Esophagus mucosa (tissue), 1 donor: ENCODE measurements around the gene GATA5. TPM values are rescaled to one million over a fixed set of nuclear protein-coding genes. Genes with fewer than 3 reads are reported as not detected.

ENCODE experiments used
- ATAC-seq: fragments of 200-7000 bp; cut with Tn5 transposase; one replicate; pipeline ENCODE4 v1.9.1; 2020
- total RNA-seq: library from RNA; stranded (reverse); gene quantifications from one replicate; pipeline ENCODE4 v1.2.4, GENCODE V29; 2023
- donor health status: DM: yes; HTN: yes; CAD: no.

The GATA5 gene
- total RNA-seq, 1 donor from 2014 or later, result not detected

- no peak for ATAC-seq
Measured at GRCh38 chr20:62451970-62452369, 23.8 kb downstream of the GATA5 start.

GRCh38 chr20:62451156-62451767 is 24.5 kb downstream of the GATA5 start:
- no peak for ATAC-seq

- no peak for ATAC-seq
Measured at GRCh38 chr20:62449951-62450691, 25.7 kb downstream of the GATA5 start.

- no peak for ATAC-seq
Measured at GRCh38 chr20:62448788-62449187, 27.0 kb downstream of the GATA5 start.

- no peak for ATAC-seq
Measured at GRCh38 chr20:62448038-62448437, 27.8 kb downstream of the GATA5 start.

GRCh38 chr20:62446888-62447869 is 28.6 kb downstream of the GATA5 start:
- no peak for ATAC-seq

- no peak for ATAC-seq
Measured at GRCh38 chr20:62446481-62446880, 29.3 kb downstream of the GATA5 start.

GRCh38 chr20:62445553-62446340 is 30.0 kb downstream of the GATA5 start:
- ATAC-seq, result no peak

- ATAC-seq, result no peak
Measured at GRCh38 chr20:62444286-62444685, 31.5 kb downstream of the GATA5 start.

- ATAC-seq, result no peak
Measured at GRCh38 chr20:62441987-62442539, 33.7 kb downstream of the GATA5 start.

GRCh38 chr20:62439218-62439617 is 36.6 kb downstream of the GATA5 start:
- no peak for ATAC-seq

- no peak for ATAC-seq
Measured at GRCh38 chr20:62437927-62438326, 37.9 kb downstream of the GATA5 start.

- no peak for ATAC-seq
Measured at GRCh38 chr20:62437496-62437895, 38.3 kb downstream of the GATA5 start.

GRCh38 chr20:62436692-62437091 is 39.1 kb downstream of the GATA5 start:
- no peak for ATAC-seq

GRCh38 chr20:62433658-62434497 is 41.9 kb downstream of the GATA5 start:
- no peak for ATAC-seq

- no peak for ATAC-seq
Measured at GRCh38 chr20:62430866-62431447, 44.8 kb downstream of the GATA5 start.

GRCh38 chr20:62430311-62430853 is 45.4 kb downstream of the GATA5 start:
- ATAC-seq, result no peak

GRCh38 chr20:62429455-62430310 is 46.1 kb downstream of the GATA5 start:
- ATAC-seq, result no peak
